ENCODE measurements around the gene PXDN.

Gene PXDN

DNA sequence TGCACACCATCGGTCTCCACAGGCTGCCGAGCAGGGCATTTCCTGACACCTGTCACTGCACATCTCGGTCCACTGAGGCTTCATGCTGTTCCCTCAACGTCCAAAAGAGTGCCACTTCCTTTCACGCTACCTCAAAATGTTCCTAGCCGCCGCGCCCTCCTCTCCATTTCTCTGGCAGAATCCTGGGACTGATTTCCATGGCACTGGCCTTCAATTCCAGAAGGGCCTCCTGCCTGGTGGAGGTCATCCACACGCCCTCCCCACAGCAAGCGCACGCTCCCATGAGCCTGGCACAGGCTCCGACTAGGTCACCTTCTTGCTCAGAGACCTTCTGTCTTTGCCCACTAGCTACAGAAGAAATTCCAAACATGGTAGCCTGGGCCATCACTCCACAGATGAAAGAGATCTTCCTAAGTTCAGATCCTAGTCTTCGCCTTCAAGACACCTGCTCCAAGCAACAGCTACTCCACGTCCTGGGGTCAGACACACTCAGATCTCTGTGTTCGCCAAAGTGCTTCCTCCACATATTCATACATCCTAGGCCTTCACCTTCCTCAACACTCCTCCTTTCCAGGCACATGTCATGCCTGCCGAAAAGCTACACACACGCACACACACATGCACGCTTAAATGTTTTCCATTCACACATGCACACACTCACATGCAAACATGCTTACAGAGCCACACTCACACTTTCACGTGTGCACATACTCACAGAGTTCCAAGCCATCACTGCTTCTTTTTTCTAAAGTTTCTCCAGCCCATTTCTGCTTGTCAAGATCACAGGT, 94.0 kb downstream of the PXDN start:
- peaks cover 0 to 87% of the 10 kb centered on the region in 2 experiments; a peak in 2 of 3 replicates for H3K36me3 ChIP-seq (ENCODE audit: control insufficient read depth in 2 of 2, insufficient read depth in 1 of 2, low read length in 2 of 2)
- H3K4me1 ChIP-seq (ENCODE audit: control insufficient read depth, insufficient read depth, low read length), result no peaks in the 10 kb centered on the region
- POLR2A ChIA-PET, result no interaction called here
- no peak overlapping the region for H3K4me3 ChIP-seq (ENCODE audit: low read depth, low read length)
- TF ChIP-seq ZBTB17 (tag by site-specific recombination; IDR thresholded peaks at IDR 0.05) (no peak), ZNF529 (tag by site-specific recombination; IDR thresholded peaks at IDR 0.05; ENCODE audit: insufficient replicate concordance) (no peak), GLIS2 (tag by site-specific recombination; IDR thresholded peaks at IDR 0.05) (no peak), ZSCAN30 (tag by site-specific recombination; IDR thresholded peaks at IDR 0.05) (no peak), ZNF302 (tag by site-specific recombination; IDR thresholded peaks at IDR 0.05; ENCODE audit: low read depth) (no peak), ZNF621 (tag by site-specific recombination; IDR thresholded peaks at IDR 0.05) (no peak), ZFP41 (tag by site-specific recombination; IDR thresholded peaks at IDR 0.05; ENCODE audit: borderline replicate concordance) (no peak), TCF7L2 (IDR thresholded peaks at IDR 0.05; ENCODE audit: borderline replicate concordance, low read depth, low read length) (no peak), REST (tag by site-specific recombination; IDR thresholded peaks at IDR 0.05) (no peak), ZBTB8A (tag by site-specific recombination; IDR thresholded peaks at IDR 0.05) (no peak), ZNF121 (tag by site-specific recombination; IDR thresholded peaks at IDR 0.05) (no peak), ZBTB7A (tag by site-specific recombination; IDR thresholded peaks at IDR 0.05; ENCODE audit: low read depth) (no peak), PRDM2 (tag by site-specific recombination; IDR thresholded peaks at IDR 0.05; ENCODE audit: borderline replicate concordance) (no peak)
- CTCF ChIA-PET, result no interaction called here
- no peaks in the 10 kb centered on the region for H3K9me3 ChIP-seq (ENCODE audit: control insufficient read depth, insufficient read depth, low read depth, low read length)
- H3K27ac ChIP-seq (ENCODE audit: extremely low read depth, low read depth, low read length), result no peak overlapping the region

Measured in HEK293 (cell line).